Ureter (tissue), 1 donor: Measurements from ENCODE around the gene CXADR. TPM values are rescaled to one million over a fixed set of nuclear protein-coding genes. Genes with fewer than 3 reads are reported as not detected.

Experiments
- DNase-seq: peaks from one replicate; pipeline ENCODE4 v3.0.0-alpha.2; 2020; ENCODE audit warnings: low spot score
- total RNA-seq: library from RNA; stranded (reverse); gene quantifications from one replicate; pipeline ENCODE4 v1.2.4, GENCODE V29; 2023
- donor health status: DM: yes; HTN: yes; CAD: no.

CXADR gene
- total RNA-seq, 1 donor from 2014 or later: 80.8 TPM

GRCh38 chr21:17542371-17543011 lies 29.6 kb downstream of the CXADR start:
- no peak for DNase-seq

DNA sequence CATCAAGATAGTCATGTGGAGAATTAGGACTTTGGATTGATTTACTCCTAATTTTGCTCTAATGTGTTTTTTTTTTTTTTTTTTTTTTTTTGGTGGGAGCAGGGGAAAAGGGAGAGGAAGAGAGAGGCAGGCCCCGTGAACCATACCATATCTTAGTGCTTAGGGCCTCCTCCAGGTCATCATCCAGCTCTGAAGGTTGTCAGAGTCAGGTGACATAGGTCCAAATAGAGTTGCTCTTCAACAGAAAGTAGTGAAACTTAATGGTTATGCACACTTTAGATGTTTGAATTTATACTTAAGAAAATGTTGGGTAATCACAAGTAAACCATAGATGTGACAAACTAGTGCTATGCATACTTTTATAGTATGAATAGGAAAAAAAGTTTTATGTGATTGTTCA lies 32.2 kb downstream of the CXADR start:
- DNase-seq: no peak

- DNase-seq: no peak
Observed at GRCh38 chr21:17548262-17548661, 35.4 kb downstream of the CXADR start.

GRCh38 chr21:17550671-17551308 lies 37.9 kb downstream of the CXADR start:
- DNase-seq: no peak

DNA sequence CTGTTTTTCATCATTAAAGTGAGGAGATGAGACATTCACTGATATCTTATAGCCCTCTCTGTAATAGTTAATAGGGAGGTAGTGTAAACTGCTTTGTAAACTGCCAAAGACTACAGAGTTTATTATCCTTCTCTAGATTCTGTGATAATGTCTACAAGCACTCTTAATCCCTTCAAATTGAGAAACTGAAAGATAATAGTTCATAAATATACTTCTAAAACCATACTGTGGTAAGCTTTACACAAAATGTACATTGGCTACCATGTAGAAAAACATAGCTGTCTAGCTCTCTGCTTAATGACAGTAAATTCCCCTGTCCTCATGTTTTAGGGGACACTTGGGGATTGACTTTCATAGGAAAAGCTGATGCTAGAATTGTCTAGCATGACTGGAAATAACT lies 39.6 kb downstream of the CXADR start:
- no peak for DNase-seq

DNA sequence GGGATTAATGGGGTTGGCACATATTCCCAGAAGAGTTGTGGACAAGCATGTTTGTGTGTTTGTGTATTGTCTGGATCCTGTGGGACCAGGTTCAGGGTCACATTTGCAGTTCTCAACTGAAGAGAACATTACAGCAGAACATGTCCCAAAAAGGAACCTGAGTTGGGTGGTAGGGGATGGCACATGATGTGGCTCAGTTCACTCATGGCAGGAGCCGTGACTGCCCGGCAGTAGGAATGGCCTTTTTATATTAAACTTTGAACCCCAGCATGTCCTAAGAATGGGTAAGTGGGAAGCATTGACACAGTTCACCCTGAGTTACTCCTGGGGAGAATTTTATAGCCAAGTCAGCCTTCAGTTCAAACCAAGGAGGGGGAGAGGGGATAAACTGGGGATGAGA lies 41.3 kb downstream of the CXADR start:
- no peak for DNase-seq

DNA sequence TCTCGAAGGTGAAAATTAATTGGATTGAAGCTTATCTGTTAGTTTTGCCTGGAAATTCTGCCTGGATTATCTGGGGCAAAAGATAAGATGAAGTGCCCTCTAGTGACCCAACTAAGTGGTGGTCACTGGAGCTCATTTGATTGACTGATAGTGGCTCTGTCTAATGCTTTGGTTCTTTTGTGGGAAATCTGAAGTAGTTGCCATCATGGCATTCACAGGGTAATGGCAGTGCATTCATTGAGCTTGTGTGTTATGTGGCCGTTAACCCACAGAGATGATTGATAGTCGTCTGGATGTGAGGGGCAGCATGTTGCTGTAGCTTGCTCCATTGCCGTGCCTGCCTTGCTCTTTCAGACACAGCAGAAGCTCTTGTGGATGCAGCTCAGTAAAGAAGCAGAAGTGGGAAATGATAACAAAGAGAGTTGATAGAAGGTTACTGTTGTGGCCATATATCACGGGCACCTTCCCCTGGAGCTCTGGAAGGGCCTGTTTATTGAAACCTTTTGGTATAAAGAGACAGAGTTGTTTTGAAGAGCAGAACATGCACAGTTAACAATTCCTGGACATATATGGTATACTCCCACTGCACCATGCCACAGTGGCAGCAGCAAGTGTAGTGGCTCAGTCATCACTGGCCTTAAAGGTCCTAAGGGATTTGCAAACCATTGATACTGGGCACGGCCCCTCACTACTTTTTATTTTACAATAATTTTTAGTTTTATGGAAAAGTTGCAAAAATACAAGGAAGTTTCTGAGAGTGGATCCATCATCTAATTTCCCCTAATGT lies 42.0 kb downstream of the CXADR start:
- no peak for DNase-seq

DNA sequence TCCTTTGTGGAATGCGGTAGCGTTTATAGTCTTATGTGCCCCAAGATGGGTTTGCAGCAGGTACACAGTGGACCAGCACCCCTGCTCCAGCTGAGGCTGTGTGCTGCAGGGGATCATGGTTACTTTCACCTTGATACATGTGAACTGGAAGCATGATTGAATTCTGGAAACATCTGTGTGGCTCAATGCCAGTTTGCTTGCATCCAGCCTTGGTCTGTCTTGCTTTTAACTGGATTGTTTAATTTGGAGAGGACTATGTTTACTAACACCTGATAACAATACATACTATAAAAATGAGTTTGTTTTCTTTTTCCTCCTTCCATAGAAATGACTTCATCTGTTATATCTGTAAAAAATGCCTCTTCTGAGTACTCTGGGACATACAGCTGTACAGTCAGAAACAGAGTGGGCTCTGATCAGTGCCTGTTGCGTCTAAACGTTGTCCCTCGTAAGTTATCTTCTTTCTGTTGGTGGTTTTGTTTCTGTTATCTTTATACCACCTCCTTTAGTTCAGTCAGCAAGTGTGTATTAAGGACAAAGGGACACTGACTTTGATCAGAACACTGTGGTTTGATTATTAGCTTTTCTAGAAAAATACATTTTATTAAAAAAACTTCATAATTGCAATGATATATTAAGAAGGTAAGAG lies 47.7 kb downstream of the CXADR start:
- no peak for DNase-seq

DNA sequence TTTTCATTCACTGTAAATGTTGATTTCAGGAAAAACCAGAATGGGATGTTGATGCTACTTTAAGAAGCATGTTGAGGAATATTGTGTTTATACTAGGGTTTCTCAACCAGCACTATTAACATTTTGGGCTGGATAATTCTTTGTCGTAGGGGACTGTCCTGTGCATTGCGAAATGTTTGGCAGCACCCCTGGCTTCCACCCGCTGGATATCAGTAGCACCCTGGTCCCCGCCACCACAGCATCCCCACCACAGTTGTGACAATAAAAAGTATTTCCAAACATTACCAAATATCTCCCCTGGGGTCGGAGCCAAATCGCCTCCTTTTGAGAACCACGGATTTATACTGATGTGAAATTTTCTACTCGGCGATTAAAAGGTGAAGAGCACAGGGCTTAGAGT lies 57.9 kb downstream of the CXADR start:
- no peak for DNase-seq

GRCh38 chr21:17572431-17572830 lies 59.6 kb downstream of the CXADR start:
- DNase-seq: no peak

- DNase-seq: no peak
Observed at GRCh38 chr21:17575076-17575475, 62.2 kb downstream of the CXADR start.

DNA sequence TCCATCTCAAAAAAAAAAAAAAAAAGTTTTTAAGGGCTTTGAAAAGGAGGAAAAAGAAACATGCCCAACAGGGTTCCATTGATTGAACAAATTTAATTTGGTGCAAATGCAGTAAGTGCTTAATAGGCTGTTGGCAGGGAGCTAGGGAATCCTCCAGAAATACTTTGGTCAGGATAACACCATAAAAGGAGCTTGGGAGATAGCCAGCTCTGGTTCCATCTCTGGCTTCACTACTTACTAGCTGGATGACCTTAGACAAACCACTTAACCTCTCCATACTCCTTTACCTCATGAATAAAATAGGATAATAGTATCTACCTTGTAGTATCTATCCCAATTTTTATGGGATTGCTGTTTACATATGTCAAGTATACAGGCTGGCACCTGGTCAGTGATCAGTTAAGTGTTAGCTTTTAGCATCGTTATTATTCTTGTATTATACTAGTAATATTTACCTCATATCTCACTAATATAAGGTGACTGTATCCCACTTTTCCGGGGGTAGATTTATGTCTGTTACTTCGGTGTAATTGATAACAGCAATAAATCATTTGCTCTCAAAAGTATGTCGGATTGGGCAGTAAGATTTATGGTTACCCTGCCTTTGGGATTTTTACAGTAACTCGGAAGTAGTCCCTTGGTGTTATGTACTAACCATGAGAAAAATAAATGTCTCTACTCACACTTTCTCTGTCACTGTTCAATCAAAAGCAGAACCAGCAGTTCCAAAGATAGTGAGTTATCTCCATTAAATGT lies 63.4 kb downstream of the CXADR start:
- DNase-seq: no peak

DNA sequence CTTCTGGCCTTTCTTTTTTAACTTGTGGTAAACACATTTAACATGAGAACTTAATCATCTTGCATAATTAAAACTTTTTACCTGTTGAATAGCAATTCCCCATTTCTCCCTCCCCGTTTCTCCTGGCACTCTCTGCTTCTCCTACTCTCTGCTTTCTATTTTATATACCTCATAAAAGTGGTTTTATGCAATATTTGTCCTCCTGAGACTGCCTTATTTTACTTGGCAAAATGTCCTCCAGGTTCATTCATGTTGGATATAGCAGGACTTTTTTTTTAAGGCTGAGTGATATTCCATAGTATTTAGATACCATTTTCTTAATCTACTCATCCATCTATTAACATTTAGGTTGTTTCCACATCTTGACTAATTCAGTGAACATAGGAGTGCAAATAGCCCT lies 64.9 kb downstream of the CXADR start:
- DNase-seq: no peak

DNA sequence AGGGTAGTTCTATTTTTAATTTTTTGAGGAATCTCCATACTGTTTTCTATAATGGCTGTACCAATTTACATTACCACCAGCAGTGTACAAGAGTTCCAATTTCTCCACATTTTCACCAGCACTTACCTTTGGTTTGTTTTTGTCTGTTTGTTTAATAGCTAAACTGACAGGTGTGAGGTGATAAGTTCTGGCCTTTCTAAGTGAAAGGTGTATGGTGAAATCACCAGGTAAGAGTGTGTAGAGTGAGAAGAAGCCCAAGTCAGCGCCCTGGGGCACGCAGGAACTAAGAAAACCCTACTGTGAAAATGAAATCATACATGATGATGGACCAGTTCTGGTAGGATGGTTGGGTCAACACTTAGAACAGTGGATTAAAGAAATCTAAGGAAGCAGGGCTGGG lies 65.3 kb downstream of the CXADR start:
- no peak for DNase-seq

DNA sequence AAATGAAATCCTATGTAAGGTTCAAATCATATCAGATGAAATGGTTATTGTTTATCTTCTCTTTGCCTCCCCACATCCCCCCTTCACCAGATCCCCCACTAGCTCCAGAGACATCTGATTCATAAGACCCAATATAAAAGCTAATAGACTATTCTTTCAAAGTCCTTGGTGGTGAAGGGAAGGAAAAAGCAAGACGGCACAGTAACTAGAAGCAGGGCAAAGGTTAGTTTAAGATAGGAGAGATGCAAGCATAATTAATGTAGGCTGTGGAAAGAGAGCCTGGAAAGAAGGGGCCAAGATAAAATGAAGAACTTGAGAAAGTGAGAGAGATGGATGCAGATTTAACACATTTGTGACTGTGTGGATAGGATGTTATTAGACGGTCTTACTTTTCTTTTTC lies 66.0 kb downstream of the CXADR start:
- no peak for DNase-seq

- no peak for DNase-seq
Observed at GRCh38 chr21:17580319-17580718, 67.5 kb downstream of the CXADR start.

DNA sequence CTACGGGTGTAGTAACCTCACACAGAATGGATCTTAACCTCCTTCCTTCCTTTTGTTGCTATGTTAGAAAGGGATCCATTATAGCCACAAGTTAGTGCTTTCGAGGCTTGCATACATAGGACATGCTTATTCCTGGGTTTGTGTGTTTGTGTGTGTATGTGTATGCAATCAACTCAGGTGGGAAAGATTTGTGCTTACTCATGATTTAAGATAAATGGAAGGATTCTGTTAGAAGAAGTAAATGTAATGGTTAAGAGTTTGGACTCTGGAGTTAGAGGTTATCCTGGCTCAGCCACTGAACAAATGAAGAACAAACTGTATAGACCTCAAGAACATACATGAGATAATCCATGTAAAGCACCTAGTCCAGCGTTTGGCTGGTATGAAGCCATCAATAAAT lies 71.1 kb downstream of the CXADR start:
- DNase-seq: no peak

DNA sequence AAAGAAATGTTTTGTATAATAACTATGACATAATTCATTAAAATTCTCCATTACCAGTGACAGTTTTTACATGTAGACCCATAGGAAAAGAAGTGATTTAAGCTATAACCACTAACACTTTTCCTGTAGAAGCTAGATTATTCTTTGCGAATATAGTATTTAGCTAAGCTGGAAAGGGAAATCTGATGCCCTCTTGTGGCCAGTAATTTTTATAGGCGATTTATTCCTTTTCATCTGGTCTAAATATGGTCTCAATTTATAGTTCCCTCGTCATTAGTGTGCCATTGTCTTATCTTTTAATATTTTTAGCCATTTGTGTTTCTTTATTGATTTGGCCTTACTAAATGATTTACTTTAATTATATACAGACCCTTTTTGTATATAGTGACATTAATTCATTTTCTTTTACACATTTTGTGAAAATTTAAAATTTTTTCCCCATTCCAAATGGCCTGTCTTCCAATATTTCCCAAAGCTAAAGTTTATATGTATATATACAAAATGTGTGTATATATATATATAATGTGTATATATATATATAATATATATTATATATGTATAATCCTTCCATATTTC lies 73.1 kb downstream of the CXADR start:
- no peak for DNase-seq

DNA sequence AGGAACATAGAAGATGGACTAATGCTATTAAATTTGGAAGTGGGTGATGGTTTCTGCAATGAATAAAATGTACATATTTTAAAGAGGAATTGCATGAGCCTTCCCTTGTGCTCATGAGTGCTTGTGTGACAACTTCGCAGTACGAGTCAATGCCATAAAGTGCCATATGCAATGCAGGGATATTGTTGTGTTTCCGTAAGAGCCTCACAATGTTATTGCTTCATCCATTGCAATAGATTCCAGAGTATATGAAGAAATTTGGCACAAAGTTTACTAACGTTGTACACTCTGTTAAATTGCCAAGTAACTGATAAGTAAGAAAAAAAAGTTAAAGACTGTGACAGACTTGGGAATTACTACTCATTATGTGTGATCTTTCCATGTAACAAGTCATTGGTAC lies 77.6 kb downstream of the CXADR start:
- no peak for DNase-seq

DNA sequence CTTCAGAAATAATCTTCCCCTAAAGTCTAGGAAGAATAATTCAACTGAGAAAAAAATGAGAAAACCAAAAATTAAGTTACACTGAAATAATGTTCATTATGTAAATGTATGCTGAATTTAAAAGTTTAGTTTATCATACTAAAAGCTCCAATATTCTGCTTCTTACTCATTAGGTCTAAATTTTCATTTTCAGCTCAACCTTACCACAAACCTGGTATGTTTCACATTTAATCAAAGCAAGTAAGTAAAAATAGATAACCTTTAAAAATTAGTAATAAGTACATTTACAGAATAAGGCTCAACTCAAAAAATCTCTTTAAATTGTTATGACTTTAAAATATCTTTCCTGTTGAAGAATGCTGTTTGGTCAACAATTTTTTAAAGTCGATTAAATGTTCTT lies 84.8 kb downstream of the CXADR start:
- DNase-seq: no peak

- DNase-seq: no peak
Observed at GRCh38 chr21:17598437-17598836, 85.6 kb downstream of the CXADR start.

- DNase-seq: no peak
Observed at GRCh38 chr21:17602874-17603273, 90.0 kb downstream of the CXADR start.
